Brain pericyte (primary cell): ENCODE results near the gene SREK1IP1.

ENCODE experiments used
- DNase-seq: peaks from one replicate; pipeline ENCODE4 v3.0.0-alpha.2; 2012; ENCODE audit warnings: low read depth, low spot score

SREK1IP1 gene

DNA sequence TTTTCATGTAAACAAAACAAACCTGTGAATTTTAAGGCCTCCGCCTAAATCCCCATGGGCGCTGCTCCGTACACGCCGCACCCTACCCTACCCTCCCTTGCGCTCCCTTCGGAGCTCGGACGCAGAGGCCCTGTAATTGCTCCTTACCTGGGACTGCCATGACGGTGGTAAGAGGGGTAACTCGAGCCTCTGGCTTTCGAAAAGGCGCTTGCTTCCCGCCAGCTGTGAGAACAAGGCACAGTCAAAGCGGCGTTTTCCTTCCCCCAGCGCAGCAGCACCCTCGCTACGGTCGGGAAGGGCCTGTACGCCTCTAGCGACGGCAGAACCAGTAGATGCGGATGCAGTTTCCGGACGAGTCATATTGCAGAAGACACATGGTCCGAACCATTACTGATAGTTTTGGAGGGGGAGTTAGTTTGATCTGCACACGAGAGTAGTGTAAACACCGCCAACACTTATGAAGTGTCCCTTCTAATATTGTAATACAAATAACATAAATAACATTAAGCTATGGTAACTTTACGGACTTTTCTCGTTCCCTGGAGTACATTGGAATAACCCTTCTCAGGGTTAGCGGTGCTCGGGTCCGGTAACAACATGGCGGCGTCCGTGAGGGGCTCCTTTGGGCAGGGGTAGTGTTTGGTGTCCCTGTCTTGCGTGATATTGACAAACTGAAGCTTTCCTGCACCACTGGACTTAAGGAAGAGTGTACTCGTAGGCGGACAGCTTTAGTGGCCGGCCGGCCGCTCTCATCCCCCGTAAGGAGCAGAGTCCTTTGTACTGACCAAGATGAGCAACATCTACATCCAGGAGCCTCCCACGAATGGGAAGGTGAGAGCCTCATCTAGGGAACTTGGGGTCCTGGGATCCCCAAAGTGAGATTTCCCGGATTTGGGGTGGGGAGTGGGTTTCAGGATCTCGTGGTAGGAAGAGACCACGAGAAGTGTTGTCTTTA lies at the start of gene SREK1IP1, which contains the start of gene CWC27:
Gene SREK1IP1 (minus strand): TSS at position 334 of the 955 bp plus-strand sequence. CDS start 174 bp downstream, at position 160.
Gene CWC27 (plus strand): TSS at position 573 of the 955 bp plus-strand sequence. CDS start 217 bp downstream, at position 790.
- peak; percentile 85 for DNase-seq

DNA sequence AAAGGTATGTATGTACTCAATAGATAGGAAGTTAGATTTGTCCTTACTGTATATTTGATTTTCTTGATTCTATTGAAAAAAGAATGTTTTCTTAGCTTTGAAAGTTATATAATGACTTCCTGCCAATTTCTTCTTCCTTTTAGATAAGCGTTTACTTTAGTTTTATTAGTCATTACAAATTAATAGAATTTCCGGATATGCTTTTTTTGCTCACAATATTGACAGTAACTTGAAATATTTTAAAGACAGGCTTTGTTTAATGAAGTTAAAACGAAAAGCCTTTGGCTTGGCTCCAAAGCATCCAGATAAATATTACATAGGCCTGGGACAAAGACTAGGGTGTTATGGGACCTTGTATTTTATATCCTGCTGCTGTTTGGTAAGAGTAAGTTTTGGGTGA lies 49.8 kb upstream of the SREK1IP1 start:
- no peak for DNase-seq

DNA sequence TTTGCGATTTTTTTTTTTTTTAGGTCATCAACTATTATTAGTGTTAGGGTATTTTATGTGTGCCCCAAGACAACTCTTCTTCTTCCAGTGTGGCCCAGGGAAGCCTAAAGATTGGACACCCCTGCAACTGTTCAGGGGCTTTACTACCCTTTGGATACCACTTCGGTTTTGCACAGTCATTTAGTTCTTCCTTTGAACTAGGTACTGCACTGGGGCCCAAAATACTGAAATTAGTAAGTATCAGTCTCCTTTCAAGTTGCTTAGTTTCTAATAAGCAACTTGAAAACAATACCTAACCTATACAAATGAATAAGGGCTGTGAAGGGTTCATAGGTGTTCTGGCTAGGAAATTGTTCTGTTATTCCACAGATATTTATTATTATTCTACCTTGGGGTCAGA lies 45.6 kb upstream of the SREK1IP1 start:
- no peak for DNase-seq

DNA sequence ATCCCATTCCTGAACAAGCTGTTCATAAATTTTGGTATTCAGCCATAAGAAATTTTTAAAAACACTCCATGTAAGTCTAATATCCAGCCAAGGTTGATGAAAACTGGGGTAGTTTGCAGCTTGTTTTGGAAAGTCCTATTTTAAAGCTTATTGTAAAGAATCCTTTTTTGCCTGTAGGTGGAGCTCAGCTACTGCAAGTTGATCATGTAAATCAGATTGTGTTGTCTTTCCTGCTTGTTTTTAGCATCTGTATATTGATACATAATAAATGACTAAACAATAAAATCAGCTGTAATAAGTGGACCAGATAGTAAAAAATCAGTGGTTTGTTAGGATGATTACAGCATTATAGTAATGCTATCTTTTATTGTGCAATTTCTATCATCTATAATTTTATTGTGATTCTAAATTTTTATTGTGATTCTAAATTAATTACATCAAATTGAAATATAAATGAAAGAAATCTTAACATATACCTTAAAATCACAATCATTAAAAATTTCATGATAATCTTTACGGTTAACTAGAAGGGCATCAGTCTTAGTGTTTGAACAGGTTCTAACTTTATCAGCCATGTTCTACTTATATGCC lies 42.7 kb upstream of the SREK1IP1 start:
- DNase-seq: no peak

DNA sequence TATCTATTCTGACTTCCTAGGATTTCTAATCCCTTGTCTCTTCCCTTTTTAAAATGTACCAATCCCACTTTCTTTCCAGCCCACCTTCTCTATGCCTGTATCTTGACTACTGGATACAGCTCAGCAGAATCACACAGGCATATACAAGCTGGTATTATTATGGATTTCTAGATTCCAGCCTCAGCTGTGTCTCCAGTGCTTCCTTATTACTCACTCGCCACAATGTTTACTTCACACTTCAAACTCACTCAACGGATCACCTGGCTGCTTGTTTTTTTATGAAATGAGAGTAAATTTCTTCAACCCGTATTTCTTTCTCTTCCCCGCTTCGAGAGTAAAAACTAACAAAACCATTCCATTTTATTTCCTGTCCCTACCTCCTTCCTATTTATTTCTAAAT lies 39.0 kb upstream of the SREK1IP1 start:
- DNase-seq: no peak

DNA sequence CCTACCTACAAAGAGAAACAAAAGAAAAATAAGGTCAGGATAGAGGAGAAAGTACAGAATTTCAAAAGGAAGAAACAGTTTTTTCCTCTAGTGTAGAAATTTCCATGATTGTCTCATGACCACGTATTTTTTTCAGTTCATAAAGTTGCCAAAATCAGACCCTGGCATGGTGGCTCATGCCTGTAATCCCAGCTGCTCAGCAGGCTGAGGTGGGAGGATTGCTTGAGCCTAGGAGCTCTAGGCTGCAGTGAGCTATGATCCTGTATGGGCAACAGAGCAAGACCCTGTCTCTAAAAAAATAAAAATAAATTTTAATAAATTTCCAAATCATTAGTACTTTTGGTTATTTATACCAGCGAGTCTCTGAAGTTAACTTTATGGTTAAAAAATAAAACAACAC lies 38.0 kb upstream of the SREK1IP1 start:
- no peak for DNase-seq

DNA sequence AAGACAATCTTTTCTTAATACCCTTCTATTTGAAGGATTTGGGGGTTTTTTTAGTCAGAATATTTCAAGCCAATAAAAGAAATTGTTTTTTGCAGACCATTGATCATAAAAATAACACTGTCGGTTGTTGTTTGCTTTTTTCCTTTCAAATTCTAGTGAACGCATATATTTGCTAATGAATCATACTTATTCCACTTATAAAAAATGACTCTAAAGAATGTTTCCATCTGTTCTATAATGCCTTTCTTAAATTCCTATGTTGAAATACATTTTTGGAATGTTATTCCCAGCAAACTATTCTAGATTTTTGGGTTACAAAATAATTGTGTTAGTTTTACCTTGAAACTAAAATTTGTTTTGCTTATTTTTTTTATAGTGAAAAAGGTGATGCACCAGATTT lies 32.4 kb upstream of the SREK1IP1 start:
- DNase-seq: no peak

DNA sequence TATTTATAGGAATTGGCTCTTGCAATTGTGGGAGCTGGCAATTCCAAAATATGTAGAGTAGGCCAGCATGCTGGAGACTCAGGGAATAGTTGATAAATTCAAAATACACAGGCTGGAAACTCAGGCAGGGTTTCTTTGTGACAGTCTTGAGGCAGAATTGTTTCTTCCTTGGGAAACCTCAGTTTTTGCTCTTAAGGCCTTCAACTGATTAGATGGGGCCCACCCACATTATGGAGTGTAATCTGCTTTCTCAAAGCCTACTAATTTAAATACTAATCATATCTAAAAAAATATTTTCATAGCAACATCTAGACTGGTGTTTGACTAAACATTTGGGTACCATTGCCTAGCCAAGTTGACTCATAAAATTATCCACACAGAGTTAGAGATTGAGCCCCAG lies 27.8 kb upstream of the SREK1IP1 start:
- no peak for DNase-seq

DNA sequence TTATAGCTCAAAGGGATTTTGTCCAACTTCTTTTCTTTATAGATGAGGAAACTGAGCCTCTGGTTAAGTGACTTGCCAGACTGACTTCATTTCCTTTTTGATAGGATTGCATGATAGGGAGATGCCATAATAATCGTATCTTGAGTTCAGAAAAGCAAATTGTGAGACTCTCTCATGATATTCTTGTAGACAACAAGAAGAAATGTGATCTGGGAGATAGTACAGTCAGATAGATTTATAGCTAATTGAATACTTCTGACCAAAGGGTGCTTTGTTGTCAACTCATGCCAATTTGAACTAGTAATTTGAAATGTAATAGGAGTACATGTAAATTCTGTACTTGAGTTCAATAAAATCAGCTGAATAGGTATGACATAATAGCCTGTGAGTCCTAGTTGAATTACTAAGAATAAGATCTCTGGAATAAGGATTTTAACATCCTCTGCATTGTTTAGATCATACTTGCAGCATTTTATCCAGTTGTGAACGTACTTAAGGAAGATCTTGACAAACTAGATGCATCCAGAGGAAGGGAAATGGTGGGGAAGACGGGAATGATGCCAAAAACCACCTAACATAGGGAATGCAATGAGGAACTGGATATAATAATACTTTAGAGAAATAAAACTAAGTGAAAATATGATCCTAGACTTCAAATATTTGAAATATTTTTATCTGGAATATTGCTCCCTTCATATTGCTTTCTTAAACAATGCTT lies 25.7 kb upstream of the SREK1IP1 start:
- no peak for DNase-seq

DNA sequence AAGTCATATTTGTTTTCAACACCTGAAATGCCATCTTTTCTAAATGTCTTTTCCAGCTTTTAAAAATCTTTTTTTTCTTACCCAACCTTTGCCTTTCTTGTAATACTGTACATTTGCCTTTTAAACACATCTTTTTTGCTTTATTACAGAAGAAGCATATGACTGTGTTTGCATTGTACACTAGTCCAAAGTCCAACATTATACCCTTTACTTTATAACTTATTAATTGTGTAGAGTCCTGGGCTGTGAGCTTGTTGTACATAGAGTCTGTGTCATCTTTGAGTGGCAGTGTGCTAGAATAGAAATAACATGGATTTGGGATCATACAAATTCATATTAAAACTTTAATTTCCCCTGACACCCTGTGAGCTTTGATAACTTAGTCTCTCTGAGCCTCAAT lies 24.0 kb upstream of the SREK1IP1 start:
- no peak for DNase-seq

DNA sequence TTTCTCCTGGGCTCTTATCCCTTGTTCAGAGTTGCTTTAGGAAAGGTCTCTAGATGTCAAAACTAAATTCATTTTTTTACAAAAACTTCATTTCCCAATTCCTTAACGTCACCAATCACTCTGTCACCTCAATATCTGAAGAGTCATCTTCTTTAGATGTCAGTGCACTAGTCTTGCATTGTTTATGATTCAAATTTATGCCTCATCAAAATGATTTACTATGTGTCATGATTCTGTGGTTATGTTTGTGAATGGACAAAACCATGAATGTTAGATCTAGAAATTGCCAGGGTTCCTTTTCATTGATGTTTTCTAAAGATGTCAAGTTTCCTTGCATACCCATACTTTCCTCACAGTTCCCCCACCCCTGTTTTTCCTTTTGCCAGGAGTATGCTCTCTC lies 21.7 kb upstream of the SREK1IP1 start:
- DNase-seq: no peak

DNA sequence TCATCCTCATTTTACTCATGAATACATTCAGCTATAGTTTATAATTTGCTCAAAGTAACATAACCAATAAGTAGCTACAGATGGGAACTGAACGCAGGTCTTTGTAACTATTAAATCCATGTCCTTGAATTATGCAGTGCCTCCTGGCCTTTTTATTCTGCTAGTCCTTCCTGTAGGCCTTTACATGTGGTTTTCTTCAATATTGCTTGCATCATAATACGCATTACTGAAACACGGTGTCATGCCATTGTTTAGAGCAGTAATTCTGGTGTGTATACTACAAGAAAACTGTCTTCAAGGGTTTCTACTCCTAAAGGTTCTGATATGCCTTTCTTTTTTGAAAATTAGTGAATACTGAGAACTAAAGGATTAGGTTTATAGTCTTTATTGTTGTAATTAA lies 21.0 kb upstream of the SREK1IP1 start:
- DNase-seq: no peak

DNA sequence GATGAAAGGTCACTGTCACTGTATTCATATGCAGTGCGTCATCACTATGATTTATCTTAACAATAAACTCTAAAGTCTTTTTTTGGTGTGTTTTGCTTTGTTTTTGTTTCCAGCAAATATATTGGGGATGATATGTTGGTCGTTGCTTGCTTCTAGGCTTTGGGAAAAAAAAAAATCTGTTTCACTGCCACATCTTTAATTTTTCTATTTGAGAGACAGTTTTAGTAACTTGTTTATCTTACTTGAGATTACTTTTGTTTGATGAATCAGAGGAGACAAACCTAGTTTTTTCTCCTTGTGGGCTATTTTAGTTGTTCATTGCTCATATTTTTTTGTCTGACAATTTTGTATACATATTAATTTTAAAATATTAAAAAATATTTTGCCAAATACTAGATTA lies 19.7 kb upstream of the SREK1IP1 start:
- no peak for DNase-seq

DNA sequence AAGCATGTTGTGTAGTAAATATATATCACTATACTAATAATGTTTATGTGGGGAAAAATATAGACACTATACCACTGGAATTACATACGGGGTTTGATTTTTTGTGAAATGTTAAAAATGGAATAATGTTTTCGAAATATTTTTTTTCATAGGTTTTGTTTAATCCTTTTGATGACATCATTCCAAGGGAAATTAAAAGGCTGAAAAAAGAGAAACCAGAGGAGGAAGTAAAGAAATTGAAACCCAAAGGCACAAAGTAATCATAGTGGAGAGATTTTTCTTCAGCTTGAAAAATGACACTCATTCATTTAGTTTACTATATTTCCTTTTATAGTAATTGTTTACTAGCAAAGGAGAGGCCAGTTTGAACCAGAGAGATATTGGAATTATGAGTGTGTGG lies 17.9 kb upstream of the SREK1IP1 start:
- DNase-seq: no peak

DNA sequence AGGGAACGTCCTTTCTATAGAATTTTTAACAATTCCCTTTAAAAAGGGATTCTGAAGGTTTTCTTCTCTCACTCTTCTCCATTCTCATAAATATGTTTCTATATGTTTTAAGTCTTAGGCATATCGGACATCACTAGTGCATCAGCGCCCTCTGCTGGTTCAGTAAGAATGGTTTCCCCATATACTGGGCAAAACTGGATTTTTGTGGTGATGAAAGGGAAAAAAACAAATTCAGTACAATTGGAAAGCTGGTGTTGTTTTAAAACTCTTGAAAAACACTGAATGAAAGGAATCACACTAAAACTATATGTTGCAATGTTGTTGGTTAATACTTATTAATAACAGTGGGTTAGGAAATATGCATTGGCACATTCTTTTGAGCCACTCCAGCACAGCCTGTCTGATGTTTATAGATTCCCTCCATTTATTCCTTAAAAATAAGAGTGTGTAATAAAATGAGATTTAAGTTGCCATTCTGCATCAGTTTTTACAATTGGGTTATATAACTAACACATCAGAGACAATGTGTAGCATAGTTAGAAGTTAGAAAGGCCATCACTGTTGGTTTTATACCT lies 16.0 kb upstream of the SREK1IP1 start:
- DNase-seq: peak; percentile 41

DNA sequence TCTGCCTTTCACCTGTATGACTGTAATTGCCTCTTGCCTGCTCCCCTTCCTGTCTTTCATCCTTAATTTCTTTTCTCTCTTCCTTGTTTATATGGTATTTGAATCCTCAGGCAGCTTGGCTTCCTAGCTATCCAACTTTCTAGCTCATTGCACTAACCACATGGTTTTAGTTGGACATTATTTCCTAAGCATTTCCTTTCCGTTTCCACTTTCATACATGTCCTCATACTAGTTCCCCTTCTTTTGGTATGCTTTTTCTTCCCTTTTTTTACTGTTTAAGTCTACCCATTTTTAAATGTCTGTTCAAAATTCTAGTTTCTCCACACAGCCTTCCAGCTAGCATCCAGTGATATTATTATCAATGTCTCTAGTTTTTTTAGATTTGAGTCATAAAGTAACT lies 6.8 kb upstream of the SREK1IP1 start:
- no peak for DNase-seq

DNA sequence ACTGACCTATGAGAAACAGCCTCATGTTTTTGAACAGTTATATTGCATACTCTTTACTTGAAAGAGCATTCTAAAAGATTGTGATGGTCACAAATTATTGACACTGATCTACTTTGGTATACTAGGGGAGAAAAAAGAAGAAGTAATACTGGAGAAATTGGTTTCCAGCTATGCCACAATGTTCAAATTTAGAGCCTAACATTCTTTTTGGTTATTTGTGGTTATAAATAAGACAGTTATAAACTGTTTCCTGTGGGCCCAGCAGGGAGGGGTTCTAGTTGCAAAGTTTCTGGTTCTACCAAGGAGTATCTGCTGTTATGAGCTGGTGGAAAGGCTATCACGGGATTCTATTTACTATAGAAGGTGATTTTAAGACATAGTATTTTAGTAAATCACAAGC lies 5.0 kb upstream of the SREK1IP1 start:
- DNase-seq: no peak

DNA sequence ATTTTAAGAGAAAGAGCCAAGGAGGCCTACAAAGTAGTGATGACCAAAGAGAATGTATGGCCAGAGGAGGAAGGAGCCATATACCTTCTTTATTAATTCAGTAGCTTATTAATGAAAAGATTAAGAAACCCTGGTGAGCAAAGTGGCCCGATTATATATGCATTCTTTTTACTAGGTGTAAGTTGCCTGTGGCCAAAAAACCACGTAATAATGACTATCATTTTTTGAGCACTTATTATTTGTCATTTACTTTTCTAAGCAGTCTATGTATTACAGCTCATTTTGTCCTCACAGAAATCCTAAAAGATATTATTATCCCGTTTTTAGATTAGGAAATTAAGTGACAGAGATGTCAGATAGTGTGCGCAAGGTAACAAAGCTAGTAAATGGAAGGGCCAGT lies 3.2 kb upstream of the SREK1IP1 start:
- DNase-seq: no peak

DNA sequence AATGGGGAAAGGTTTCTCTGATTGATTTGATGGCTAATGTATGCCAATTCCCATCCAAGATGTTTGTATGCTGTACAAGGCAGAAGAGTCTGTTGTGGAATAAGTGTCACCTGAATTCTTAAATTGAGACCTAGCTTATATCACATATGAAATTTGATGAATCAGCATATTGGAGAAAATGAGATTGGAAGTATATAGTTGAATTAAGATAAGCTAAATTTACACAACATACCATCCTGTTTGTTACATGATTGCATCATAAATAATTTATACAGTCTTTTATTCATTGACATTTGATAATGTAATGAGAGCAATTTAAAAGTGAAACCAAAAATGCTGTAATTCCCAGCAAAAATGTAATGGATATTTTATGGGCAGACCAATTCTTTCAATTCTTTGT lies 1.4 kb upstream of the SREK1IP1 start:
- DNase-seq: no peak

DNA sequence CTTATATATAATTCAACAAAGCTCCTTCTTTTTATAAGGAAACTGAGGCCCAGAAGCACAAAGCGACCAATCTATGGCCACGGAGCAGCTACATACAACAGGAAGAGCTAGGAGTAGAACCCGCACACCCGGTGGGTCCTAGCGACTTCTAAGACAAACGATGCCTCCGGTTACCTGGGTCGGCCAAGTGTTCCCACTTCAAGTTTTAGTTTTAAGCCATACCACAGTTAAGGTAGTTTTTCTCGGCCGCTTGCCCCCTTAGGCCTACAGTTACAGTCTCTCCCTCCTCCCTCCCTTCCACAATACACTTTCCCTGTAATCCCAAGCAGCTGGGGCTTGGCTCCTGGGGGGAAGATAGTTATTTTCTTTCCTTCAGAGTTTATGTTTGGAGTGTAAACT lies 533 bp downstream of the SREK1IP1 start:
- peak; percentile 1 for DNase-seq

DNA sequence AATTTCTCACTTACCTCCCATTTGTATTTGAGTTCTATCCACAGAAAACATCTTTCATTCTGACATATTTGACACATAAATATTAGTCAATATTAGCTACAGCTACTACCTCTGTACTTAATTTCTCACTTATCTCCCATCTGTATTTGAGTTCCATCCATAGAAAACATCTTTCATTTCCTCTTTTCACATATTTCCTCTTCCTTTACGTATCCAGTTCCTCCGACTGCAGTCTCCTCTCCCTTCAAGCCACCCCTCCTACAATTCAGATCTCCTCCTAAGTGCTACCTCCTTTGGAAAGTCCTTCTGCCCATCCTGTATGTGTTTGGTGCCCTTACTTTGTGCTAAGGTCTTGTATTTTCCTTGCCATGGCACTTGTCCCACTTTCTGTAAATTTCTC lies 1.6 kb downstream of the SREK1IP1 start:
- no peak for DNase-seq
